HG03520 (cell line): ENCODE results near the gene SYT1.
A peak's percentile ranks its signal among the peaks of the same experiment; 100 is the strongest.

Experiments used
- ATAC-seq: cut with Tn5 transposase; IDR thresholded peaks from one replicate; pipeline ENCODE4 v1.9.1; 2021; ENCODE audit warnings: mild to moderate bottlenecking, moderate library complexity; ENCODE audit not compliant: unreplicated experiment

SYT1 gene

DNA sequence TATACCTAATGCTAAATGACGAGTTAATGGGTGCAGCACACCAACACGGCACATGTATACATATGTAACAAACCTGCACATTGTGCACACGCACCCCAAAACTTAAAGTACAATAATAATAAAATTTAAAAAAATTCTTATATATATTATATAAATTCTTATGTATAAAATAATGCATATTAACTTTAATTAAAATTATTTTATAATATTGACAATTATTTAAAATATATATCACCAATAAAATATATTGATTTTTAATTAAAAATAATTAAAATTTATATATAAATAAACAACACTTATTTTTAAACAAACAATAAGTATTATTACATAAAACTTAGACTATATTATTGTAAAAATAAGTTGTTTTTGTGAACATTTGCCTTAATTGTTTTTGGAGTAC lies 188.8 kb downstream of the SYT1 start:
- ATAC-seq, result no peak

DNA sequence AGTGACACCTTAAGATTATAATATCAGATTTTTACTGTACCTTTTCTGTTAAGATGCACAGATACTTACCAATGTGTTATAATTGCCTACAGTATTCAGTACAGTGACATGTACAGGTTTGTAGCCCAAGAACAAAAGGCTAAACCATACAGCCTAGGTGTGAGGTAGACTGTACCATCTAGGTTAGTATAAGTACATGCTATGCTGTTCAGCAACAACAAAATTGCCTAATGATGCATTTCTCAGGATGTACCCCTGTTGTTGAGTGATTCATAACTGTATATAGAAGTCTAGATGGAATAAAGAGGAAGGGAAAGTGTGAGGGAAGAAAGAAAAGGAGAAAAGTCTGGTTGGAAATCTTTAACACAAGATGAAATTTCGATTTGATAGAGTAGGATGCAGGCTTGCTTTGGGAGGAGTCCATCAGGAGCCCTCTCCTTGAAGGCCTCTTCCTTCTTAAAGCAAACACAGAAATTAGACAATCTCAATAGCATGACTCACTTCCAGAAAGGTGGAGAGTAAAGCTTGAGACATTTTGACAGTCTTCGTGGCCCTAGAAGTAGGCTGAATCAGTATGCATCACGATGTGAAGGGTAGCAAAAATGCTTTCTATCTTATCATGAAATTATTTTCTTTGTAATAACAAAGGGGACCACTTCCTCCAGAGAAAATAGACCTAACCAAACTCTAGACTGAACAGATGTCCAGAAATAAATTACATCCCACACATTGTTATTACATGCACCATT lies 191.5 kb downstream of the SYT1 start:
- no peak for ATAC-seq

DNA sequence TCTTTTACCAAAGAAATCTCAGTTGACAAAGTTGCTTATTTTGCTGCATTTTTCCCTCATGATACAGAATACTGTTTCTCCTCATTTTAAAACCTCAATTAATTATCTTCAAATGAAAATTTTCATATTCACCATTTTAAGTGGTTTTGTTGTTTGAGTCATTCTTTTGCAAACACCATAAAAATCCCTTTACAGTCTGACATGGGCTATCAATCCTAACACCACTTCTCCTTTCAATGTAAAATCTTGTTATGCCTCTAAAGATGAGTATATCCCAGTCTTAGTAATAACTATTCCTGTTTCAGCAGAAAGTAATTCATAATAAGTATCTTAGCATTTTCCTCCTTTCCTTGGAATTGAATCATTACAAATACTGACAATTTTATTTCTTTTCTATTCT lies 192.2 kb downstream of the SYT1 start:
- ATAC-seq, result no peak

DNA sequence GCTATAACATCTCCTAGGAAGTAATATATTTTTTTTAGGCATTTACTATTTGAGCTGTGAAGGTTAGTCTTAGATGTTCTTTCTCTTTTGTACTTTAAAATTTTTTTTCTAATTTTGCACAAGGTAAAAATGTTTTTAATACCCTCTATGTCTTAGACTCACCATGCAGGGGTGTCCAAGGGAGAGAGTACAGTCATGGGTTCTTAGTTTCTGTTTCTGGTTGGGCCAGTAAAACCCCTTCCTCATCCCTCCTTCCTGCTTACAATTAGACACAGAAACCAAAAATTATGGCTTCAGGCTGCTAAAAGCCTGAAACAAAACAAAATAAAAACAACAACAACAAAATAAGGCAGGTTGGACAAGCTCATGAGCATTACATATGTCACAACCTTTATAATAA lies 193.0 kb downstream of the SYT1 start:
- no peak for ATAC-seq

DNA sequence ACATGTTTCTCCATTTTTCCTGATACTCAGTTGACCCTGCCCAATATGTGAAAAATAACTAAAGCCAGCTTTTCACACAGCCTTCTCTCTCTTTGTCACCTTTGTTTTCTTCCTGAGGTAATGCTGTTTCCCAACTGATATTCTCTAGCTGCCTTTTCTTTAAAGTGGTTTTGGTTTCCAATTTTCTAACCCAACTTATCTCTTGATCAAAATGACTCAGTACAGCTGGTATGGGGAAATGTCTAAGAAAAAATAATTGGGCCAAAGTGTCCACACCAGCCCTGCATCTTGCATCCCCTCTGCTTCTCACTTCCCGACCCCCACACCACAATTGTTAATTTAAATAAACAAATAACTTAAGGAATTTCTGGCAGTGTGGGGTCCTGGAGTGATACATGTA lies 193.8 kb downstream of the SYT1 start:
- ATAC-seq, result no peak

DNA sequence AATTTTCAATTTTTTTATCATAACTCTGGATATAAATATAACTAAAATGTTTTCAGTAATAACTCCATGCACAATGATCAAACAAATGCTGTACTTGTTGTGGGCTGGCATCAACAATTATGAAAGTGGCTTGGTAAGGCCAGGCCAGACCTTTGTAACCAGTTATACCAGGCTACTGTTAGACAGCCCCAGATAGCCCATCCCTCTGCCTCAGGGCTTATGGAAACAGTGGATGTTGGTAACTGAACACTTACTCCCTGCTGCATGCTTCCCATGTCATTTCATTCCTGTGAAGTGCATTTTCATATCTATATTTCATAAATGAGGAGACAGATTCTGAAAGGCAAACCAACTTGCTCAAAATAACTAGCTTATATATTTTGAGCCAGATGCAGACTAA lies 195.0 kb downstream of the SYT1 start:
- no peak for ATAC-seq

DNA sequence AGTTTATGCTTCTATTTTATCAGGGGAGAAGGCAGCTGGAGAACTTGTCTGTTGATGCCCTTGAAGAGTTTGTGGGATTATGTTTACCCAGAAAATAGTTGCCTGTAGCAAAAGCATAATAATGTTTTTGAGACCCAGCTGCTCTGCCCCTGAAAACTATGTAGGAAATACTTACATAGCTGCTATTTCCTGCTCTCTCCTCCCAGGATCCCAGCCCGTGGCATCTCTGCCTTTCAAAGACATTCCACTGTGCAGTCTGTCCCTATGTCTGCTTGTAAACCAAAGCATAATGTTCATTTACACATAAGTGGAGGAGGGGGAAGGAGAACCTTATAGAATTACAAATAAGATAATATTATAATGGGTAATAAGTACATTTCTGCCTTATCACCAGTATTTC lies 198.7 kb downstream of the SYT1 start:
- no peak for ATAC-seq

DNA sequence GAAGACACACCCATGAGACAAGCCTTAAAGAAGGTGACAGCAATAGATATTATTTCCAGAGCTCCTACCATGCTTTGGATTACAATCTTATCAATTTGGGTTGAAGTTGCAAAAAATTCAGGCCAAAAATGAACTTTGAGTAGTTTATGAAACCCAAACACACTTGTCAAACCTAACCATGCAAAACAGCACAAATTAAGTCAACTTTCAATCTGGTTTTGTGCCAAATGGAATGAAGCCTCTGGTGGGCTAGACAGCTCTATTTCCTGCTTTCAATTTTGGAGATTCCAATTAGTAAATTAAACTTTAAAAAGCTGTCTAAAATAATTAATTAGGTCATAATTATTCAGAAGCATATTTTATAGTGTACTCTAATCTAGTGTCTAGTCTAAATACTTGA lies 203.4 kb downstream of the SYT1 start:
- no peak for ATAC-seq

DNA sequence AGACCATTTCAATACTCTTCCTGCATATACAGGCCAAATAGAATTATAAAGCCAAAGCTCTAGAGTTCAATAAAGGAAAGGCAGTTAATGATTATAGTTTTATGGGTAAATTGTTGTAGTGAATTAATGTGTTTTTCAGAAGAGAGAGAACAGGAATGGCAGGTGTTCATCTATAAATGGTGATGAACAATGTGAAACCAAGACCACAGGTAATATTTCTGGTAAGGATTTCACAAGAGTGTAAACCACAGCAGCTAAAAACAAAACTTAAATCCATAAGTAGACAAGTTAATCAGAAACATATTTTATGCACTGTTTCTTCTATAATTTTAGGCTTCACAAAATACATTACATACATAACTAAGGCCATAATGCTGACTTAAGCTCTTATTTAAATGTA lies 204.4 kb downstream of the SYT1 start:
- peak; percentile 97 for ATAC-seq

DNA sequence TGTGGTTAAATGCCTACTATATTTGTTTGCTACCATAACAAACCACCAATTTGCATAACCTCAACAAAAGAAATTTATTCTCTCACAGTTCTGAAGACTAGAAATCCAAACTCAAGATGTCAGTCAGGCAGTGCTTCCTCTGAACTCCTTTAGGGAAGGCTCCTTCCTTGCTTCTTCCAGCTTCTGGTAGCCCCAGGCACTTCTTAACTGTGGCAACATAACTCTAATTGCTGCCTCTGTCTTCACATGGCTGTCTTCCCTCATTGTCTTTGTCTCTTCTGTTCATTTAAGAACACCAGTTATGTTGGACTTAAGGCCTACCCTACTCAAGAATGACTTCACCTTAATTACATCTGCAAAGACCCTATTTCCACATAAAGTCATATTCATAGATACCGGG lies 206.9 kb downstream of the SYT1 start:
- ATAC-seq, result no peak

DNA sequence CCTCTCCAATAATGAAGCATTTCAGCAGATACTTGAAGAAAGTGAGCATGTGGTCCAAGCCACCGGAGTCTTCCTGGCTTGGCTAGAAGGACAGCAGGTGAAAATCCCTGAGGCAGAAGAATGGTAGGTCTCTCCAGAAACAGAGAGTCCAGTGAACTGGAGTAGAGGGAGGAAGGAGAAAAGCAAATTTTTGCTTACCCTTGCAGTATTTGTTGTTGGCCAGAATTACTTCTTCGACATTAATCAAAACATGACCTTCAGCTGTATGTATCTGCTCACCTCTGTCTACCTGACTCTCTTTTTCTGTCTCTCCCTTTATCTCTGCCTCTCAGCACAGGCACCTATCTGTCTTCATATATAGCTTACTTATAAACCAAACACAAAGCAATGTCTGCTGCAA lies 208.9 kb downstream of the SYT1 start:
- ATAC-seq, result no peak

DNA sequence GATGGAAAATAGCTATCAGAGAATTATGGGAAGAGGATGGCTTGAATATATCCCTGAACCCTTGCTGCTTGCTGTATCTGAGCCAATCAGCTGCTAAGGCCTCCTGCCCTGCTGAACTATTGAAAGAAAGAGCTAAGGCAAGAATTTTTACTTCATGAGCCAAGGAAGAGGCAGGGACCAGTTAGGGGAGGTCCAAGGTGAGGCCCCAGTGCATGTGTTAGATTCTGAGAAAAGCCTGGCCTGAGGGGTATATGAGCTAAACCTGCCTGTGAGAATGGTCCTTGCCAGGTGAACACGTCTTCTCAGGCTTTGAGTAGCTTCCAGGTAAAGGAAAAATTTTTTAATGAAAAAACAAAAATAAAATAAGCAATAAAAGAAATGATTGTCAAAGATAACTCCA lies 218.0 kb downstream of the SYT1 start:
- no peak for ATAC-seq

DNA sequence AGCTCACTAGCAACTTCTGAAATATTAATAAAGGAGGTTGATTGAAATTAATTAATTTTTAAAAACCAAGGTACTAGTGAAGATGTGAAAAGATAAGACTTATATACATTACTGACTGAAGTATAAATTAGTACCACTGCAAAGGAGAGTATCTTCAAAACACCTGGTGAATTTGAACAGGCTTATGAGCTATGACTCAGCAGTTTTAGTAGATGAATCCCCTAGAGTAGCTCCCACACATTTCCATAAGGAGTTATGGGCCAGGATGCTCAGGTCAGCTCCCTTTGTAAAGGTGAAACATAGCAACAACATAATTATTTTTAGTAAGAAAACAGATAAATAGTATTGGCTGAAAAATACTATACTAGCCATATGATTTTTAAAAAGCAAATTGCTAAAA lies 218.6 kb downstream of the SYT1 start:
- no peak for ATAC-seq

DNA sequence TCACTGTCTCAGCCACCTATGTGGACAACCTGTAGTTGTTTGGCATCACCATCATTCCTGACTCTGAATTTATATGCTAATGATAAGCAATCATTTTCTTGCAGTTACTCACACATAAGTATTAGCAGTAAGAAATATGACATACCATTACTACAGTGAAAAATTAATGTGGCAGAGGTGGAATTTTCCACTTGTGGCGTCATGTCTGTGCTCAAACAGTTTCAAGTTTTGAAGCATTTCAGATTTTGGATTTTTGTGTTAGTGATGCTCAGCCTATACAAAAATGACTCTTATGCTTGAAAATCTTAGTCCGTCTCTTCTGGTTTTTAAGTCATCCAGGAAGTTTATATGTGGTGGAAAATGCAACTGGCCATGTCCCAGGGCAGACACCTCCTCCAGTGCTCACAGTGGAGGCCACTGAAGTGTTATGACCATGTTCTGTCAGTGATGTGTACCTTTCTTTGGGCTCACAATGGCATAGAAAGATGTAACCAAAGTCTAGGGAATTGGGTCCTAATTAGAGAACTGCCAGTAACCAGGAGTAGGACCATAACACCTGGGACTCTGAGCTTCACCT lies 220.6 kb downstream of the SYT1 start:
- ATAC-seq, result no peak

DNA sequence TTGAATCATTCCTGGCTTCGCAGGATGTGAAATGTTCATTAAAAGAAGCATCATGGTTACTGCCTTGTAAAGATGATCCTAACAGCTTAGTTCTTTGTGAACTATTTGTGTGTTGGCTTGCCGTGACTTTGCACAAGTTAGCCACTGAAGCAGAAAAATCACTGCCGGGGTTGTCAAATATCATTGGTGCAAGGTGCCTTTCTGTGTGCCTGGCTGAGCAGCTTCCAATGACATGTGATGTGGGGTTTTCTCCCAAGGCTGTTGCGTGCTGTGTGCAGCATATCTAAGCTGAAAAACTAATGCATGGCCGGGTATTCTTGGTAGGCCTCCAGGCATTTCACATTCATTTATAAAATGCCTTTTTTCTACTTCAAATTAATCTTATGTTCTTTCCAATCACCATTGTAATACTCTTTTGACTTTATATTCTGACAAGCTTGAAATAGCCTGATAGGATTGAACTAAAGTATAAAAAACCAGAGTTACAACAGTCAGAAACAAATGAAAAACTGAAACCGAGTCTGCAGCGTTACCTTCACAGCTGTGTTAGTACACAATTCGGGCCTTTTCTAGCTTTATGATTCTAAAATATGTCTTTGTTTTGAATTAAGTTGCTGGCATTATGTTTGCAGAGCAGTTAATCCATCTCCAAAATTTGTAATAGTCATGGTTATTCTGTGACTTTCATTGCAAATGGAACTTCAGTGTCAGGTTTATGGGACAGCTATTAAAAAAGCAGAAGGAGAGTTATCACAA lies 222.1 kb downstream of the SYT1 start:
- no peak for ATAC-seq

DNA sequence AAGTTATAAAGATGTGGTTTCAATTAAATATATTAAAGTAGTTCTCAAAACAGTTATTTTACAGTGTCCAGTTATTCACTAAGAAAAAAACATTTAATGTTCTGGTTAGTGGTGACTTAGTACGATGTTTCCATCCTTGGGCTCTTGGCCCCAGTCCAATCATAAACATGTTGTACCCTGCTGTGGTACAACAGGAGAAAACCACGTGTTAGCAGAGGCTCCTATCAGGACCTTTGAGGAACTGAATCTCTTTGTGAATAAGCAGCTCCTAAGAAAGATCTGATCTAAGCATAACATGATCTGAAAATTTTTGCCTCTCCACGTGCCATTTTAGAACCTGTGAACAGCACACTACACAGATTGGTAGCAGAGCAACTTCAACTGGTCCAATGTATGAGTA lies 234.0 kb downstream of the SYT1 start:
- ATAC-seq, result no peak

DNA sequence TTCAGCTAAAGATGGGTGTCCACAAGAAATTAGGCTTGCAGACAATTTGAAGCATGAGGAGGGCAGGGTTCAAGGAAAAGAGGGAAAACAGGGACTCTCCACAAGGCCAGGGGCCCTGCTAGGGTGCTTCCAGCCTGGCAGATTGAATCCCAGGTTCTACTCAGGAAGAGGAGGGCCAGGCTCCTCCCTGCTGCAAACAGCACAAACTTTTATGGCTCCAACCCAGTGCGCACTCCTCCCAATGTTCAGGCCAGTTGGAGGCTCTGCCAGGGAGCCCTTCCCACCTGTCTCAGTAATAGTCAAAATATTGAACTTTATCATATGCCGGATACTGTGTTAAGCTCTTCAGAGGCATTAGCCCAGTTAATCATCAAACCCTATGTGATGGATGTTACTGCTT lies 244.4 kb downstream of the SYT1 start:
- ATAC-seq, result no peak

DNA sequence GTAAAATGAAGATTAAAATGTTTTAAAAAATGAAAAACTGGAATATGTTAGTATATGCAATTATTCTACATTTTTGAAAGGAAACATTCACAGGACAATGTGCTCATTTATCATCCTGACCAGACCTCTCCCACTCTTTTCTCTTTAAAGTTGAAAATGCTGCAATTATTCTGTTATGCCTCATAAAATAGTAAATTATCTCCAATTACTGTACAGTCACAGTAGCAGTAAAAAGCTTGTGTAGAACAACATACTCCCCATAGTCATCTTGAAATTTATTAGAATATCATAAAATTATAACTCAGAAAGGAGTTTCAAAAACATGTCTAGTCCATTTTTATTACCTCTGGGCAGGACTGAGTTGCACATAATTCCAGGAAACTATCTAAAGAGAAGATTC lies 250.3 kb downstream of the SYT1 start:
- ATAC-seq, result no peak

DNA sequence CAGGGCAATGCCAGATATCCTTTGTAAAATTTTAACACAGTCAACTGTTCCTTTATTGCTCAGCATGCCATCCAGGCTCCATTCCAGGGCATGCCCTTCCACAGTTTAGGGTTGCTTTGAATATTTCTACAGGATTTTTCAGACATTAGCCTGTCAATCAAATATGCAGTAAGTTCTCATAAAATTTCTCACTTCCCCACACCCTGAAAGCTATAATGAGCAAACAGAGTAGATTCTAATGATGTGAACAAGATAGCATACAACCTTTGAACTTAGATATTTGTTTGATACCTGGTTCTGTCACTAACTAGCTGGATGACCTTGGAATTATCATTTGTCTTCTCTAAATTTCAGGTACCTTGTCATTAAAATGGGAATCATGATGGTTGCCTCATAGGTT lies 251.2 kb downstream of the SYT1 start:
- ATAC-seq, result no peak

DNA sequence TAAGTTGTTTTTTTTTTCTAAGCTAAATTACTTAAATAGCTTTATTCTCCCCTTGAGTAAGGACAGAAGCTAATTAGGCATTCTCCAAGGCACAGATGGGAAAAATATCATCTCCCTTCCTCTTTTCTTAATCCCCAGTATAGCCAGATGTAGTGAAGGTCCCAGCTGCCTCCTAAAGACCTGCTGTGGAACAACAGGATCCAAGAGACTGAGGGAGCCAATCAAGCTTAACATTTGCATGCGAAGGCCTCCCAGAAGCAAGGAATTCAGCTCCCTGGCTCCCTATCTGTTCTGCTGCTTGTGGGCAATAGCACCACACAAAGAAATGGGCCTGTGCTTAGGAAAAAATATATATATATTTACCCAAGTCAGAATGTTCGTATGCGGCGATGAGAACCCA lies 255.2 kb downstream of the SYT1 start:
- no peak for ATAC-seq

DNA sequence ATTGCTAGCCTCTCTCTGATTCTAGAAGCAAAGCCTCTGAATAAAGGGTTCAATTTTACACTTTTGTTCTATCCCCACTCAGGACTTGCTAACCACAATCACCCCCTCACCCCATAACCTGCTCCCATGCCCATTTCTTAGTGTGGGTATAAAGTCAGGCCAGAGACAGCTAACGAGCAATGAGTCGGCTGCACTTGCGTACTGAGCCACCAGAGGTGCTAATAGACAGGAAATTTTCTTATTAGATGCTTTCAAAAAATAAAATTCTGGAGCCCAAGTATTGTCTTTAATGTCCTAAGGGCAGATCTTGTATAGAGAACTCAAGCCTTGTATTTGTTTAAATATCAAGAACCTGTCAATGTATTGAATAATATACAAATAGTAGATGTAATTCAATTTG lies 256.9 kb downstream of the SYT1 start:
- peak; percentile 67 for ATAC-seq

DNA sequence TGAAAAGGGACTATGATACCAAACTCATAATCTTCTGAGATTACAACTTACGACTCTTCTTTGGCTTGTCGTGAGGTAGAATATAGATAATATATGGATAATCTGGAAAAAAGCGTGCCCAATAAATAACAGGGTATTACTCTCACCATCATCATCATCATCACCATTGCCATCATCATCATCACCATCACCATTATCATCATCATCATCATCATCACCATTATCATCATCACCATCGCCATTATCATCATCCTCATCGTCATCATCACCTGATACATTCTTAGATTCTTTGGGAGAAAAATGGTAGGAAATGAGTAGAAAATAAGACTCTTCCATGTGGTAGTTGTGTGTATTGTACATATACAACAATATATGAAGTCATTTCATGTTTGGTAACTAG lies 259.8 kb downstream of the SYT1 start:
- no peak for ATAC-seq
